GM12873 (cell line): ENCODE results near the gene KRT81.

ENCODE experiments used
- CTCF ChIP-seq: IDR thresholded peaks from 2 replicates; pipeline ENCODE4 v1.5.1; 2012; ENCODE audit warnings: low read depth, mild to moderate bottlenecking, moderate library complexity, low read length, control low read depth; ENCODE audit not compliant: insufficient read depth; ENCODE audit errors: missing control alignments

KRT81 gene

GRCh38 chr12:52238207-52238840, 53.0 kb downstream of the KRT81 start:
- no peak for TF ChIP-seq CTCF

GRCh38 chr12:52236386-52237050, 54.8 kb downstream of the KRT81 start:
- no peak for TF ChIP-seq CTCF
